Amygdala (tissue), 56 donors: ENCODE data around the gene UQCR10.

ENCODE experiments used
- DNase-seq, 56 donors: peaks; one replicate each; lab custom pipeline; 2025; lab: John Stamatoyannopoulos, UW

UQCR10 gene

DNA sequence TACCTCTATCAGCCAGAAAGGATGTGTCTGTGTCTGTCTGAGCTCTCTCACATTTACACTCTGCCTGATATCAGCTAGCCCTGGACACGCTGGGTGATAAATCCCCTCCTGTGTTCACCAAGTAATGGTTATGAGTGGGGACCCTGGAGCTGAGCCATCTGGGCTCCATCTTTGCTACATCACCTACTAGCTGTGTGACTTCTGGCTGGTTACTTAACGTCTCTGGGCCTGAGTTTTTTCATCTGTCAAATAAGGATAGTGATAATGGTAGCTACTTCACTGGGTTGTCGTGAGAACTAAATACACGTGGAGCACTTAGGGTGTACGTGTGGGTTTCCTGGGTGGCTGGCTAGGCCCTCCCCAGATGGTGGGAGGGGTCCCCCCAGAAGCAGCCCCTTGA is 22.9 kb downstream of the UQCR10 start:
- no peak for DNase-seq

DNA sequence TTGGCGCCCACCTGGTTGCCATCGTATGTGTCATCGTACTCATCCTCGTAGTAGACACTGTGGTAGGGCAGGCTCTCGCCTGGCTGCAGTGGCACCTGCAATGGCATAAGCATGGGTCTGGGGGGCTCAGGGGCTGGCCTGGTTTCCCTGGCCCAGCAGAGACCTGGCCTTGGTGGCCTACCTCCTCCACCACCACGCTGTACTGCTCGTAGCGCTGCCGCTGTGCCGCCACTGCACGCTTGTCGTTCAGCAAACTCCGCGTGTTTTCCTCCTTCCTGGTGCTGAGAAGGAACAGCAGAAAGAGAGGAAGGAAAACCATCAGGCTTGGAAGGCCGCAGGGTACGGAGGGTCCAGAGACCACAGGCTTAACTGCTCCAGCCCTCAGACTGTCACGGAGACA is 26.2 kb downstream of the UQCR10 start:
- DNase-seq, result no peak

DNA sequence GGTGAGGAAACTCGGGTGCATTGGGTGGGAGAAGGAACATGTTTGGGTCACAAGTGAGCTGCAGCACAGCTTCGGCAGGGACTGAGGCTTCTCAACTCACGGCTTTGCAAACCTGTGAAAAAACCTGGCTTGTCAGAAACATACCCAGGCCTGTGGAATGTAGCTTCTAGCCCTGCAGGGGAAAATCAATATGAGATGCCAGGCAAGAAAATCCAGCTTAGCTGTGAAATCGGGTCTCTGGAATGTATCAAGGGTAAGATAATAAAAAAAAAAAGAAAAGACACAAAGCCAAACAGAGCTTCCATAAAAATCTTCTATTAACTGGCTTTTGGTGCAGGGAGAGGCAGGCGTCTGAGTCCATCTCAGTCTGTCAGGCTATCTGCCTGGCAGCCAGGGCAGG is 28.5 kb downstream of the UQCR10 start:
- DNase-seq, result no peak

DNA sequence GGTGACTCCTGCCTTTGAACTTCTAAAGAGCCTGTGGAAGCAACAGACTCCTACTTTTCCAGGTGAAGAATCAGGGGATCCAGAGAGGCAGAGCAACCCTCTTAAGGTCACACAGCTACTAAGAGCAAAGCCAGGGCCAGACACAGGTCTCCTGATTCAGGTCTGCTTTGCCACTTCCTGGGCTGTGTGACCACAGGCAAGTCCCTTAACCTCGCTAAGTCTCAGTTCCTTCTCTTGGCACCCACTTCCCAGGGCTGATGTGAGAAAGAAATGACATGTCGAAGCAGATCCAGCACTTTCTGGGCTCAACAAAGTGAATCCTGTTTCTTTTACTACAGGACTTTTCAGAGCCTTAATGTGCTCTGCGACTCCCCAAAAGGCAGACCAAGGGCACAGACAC is 30.2 kb downstream of the UQCR10 start:
- peak in 10 of 56 donors; percentile 8 to 45 (median 16) for DNase-seq

DNA sequence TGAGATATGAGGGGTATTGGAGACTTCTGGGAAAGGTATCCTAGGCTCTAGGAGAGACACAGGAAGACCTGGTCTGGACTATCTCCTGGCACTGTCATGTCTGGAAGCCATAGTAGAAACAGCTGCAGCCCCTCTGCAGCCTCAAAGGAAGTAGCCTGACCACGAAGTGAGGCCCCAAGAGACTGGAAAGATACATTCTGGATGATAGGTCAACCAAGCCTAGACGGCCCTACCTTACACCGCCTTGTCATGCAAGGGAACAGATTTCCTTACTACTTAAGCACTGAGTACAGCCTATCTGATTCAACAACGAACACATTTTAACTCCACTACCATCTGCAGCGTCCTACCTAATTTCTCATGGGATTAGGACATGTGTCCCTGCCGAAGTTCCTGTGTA is 31.1 kb downstream of the UQCR10 start:
- DNase-seq, result no peak

DNA sequence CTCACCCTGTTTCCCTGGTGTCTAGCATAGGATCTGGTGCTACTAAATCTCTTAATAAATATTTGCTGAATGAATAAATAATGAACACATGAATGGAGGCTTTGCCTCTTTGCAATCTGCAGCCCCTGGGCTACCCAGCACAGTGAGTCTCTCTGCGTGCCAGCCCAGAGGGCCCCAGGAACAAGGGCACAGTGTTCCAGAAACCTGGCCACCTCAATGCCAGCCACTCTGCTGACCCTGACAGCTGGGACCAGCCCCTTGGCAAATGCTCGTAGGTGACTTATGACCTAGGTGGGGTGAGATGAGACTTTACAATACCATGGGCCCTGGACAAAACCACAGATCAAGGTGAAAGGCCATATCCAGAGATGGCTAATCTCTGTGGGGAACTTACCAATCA is 31.6 kb downstream of the UQCR10 start:
- DNase-seq, result peak in 1 of 56 donors; percentile 18

DNA sequence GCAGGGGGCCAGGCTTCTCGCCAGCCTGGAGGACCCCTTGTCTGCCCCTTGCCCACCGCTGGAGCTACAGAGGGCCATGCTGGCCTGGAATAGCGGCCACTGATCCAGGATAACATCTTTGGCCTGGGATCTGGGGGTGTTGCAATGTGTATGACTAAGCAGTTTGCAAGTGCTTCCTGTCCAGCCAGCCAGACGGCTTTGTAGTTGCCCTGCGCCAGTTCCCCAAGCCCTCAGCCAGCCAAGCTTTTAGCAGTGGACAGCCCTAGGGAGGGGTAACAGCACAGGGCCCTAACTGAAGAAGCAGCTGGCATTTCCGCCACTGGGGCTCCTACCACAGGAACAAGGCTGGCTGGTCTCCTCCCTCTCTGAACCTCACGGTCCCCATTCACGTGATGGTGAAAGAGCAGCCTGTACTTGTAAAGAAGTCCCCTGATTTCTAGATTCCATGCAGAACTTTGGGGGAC is 32.1 kb downstream of the UQCR10 start:
- peak in 50 of 56 donors; percentile 13 to 82 (median 60) for DNase-seq

DNA sequence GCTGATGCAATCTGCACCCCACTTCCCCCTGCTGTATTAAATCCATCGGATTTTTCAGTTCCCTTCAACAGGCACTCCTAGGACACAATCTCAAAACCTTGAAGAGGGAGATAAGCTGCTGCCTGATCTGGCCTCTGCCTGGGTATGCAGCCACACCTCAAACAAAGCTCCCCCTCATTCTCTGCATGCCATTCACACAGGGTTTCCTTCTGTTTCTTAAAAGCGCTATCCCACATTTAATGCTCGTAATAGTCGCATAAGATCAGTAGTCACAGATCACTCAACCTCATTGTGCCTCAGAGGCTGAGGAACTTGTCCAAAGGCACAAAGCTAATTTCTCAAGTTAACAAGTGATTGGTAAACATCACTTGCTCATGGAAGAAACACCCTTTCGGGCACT is 34.0 kb downstream of the UQCR10 start:
- no peak for DNase-seq

DNA sequence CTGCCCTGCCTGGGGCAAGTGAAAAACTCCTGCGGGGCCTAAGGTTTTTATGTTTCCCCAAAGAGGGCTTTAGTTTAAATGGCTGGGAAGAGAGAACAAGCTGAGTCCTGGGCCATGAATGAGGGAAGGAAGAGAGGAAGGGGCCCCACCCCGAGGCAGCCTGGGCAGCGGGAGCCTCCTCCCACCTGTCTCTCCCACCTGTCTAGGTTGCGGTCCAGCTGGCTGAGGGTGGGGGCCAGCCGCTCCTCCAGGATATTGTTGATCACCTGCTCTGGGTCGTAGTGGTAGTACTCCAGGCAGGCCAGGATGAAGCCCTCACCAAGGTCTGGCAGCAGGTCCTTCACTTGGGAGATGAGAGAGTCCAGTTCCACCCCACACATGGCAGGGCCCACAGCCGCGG is 34.6 kb downstream of the UQCR10 start:
- DNase-seq, result no peak

DNA sequence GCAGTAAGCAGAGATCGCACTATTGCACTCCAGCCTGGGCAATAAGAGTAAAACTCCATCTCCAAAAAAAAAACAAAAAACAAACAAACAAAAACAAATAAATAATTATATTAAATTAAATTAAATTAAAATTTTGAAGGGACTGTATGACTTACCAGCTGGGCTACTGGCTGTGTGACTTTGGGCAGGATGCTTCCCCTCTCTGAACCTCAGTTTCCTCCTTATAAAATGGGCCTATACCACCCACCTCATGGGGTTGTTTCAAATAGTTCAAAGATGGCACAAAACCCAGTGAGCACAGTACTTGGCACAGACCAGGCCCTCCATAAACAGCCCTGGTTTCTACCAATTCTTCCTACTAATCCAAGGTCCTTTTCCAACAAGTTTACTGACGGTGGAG is 36.0 kb downstream of the UQCR10 start:
- no peak for DNase-seq

DNA sequence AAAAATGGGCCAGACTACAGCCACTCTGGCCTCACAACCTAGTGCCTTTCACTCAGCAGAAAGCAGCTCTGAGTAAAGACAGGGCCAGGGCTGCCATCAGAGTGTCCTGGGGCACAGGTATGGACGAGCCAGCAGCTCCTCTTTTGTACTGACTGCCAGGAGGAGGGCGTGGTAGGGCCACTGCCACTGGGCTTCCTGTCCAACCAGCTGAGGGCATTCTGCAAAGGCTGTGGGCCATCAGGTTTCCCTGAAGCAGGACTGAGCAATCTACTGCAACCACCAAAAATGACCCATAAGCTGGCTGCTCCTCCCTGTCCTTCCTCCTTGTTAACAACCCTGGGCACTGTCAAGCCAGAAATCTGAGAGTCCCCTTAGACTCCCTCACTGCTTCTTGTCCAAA is 37.8 kb downstream of the UQCR10 start:
- DNase-seq, result no peak

DNA sequence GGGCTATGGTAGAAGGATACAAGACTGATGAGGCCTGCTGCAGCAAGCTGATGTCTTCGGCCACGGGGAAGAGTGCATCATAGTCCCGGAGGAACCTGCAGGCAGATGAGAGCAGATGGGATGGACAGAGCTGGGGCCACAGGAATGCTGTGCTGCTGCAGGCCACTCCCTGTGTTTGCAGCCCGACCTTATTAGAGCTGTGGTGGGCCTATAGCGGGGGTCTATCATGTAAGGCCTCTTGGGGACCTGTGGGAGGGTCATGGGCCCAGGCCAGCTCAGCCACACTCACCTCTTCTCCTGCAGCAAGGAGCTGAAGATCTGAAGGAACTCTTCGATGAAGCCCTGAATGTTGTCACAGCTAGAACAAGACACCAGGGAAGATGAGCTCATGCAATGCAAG is 39.0 kb downstream of the UQCR10 start:
- no peak for DNase-seq

DNA sequence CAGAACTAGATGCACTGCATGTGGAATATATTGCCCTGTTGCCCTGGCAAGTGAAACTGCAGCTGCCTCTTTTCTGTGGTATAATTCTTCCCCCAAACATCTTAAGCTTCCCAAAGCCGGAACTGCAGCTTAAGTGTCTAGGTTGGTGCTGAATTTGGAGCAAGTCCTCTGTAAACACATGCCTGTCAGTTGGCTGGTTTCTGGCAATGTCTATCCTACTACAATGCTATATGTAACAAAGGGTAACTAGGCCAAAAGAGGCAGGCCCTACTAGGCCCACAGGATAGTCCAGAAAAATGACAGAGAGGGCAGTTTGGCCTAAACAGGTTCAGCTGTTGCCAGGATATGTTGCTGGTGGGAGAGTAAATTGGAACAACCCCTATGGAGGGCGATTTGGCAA is 43.0 kb downstream of the UQCR10 start:
- no peak for DNase-seq

DNA sequence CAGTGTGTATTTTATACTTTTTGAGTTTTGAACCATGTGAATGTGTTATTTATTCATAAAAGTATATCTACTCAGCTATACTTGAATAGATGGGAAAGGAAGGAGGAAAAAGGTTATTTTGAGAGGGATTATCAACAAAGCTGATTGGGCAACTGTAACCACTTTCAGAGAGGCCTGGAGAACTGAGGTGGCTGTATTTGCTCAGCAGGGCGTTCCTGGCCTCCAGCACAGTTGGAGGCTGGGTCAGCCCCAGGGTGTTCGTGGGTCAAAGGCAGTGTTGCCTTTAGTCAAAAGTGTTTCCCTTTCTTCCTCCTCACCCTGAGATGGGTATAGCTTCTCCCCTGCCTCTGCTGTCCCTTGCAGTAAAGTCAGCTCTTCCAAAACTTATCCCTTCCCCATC is 44.2 kb downstream of the UQCR10 start:
- no peak for DNase-seq

DNA sequence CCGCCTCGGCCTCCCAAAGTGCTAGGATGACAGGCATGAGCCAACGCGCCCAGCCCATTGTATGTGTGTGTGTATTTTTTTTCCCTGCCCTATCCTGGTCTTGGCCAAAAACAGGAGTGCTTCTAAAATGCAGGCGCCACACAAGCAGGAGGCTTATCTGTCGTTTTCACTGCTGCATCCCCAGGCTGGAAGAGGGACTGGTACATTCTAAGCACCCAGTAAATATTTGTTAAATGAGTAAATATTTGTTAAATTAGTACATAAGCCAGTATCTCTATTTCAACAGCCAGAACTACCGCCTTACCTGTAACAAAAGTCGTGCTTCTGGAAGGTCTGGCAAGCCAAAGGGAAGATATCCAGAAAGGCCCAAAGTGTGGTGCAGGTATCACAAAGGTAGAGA is 46.0 kb downstream of the UQCR10 start:
- no peak for DNase-seq

DNA sequence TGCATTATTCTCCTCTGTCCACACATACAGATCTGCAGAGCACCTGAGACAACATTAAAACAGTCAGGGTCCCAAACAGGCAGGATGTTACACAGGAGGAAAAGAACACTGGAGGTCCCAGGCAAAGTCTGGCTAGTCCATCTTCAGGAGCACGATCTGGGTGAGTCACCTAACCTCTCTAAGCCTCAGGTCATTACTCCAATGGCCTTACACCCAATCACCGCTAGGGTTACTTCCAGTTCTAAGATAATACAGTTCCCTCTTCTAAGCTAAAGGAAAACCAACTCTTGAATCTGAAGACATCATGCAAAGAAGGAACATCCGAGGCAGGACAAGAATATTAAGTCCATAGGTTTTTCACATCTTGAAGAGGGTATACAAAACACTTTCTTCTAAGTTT is 46.4 kb downstream of the UQCR10 start:
- no peak for DNase-seq

DNA sequence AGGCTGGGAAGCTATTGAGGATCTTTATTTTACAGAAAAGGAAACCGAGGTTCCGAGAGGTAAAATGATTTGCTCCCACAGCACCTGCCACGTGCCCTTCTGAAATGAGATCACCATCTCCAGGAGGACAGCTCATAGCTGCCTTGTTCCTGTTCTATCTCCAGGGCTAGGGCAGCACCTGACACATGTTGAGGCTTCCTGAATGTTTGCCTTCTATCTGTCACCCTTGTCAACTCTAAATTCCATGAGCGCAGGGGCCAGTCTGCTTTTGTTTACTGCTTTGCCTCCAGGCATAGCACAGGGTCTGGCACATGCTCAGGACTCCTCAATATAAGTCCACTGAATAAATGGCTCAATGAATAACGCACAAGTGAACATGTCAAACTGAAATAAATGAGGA is 46.8 kb downstream of the UQCR10 start:
- no peak for DNase-seq

DNA sequence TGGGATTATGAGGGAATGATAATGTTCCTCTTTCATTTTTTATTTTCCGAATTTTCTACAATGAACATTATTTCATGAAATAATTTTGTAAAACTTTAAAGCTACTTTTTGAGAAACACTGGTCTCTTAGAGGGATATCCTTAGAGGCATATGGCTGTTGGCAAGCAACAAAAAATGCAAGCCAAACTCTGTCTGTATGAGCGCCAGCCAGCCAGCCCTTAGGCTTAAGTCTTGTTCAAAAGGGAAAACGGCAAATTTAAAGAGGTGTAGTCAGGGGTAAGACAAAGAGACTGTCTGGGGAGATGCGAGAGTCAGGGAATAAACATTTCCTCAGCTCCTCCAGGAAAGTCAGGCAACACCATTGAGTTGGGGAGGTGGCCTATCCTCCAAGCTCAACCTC is 48.4 kb downstream of the UQCR10 start:
- DNase-seq, result no peak

DNA sequence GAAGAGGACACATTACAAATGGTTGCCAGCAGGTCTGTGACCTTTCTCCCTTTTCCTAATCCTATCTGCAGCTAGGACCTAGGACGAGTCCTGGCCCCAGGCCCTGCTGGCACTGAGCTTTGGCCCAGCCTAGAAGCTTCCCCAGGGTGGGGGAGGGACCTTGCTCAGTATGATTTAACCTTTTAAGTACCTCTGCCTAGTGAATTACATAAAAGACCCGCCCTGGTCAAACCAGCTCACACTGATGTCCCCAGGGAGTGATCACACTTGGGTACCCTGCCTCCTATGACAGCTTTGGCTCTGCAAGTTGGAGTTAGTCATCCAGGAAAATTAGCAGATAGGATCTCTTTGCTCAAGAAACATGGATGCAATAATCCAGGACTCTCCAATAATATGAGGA is 49.0 kb downstream of the UQCR10 start:
- peak in 7 of 56 donors; percentile 2 to 20 (median 6) for DNase-seq

DNA sequence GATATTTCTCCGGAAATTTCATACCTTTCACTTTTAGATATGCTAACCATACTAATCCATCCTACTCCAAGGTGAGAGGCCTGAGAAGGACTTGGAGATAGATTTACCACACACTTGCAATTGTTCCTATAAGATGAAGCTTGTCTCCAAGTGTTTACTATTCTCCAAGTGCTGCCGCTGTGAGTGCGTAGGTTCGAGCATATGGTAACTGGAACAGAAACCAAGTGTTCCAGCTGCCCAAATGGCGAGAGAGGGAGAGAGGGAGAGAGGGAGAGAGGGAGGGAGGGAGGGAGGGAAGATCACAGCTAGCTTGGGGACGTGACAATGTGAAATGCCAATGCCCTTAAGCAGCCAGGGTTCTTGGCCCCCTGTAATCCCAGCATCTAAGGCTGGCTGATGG is 49.4 kb downstream of the UQCR10 start:
- DNase-seq, result peak in 16 of 56 donors; percentile 4 to 54 (median 14)

DNA sequence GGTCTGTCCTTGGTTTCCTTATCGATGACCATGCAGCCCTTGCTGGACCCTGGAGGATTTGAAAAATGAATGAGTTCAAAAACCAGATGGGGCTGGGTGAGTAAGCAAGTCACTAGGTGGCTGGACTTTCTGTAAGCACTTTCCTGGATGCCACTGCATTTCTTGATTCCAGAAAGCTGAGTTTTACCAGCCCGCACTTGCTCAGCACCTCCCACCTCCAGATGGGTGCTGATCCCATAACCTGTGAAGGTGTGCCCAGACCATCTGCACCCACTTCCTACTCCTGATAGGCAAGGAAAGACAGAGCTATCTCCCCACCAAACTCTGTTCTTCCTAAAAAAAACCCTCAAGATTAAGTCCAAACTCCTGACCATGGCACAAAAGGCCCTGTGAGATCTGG is 49.8 kb downstream of the UQCR10 start:
- no peak for DNase-seq

DNA sequence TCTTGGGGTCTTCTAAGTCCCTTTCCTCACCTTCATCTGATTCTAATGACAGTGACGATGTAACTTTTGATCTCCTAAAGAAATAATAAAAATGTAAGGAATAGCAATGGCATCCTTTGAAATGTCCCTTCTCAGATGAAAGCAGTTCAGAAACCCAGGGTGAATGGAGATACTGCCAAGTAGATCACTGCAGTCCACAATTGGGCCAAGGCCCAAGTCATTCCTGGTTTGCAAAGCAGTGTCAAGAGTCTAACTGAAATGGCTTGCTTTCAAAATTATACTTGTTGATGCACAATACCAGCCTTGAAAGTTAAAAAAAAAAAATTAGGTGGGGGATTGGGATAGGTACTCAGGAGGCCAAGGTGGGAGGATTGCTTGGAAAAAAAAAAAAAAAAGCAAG is 50.6 kb downstream of the UQCR10 start:
- DNase-seq, result no peak

DNA sequence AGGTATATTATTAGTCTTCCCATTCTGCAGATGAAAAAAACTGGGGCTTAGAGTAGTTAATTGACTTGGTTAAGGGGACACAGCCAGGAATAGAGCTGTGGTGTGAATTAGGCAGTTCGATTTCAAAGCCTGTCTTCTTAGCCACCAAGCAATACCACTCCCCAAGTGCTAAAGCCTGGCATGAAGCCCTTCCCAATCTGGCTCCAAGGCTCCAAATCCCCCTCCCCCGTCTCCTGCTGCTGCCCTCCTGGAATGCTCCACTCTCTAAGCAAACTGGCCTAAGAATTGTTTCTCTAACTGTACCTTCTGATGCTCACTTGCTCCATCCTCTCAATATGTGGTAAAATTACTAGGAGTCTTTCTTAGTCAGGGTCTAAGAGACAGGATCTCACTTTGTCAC is 52.3 kb downstream of the UQCR10 start:
- no peak for DNase-seq
